MM.1S (cell line): Measurements from ENCODE around the gene QSER1.

Experiments used
- DNase-seq: peaks from one replicate; pipeline ENCODE4 v3.0.0-alpha.2; 2015
- H2AFZ ChIP-seq: fragments of 300-600 bp; sonication (generic); 2 replicates; pipeline ENCODE4 v1.6.0; 2016; ENCODE audit warnings: antibody characterized with exemption, low read length
- H3F3A ChIP-seq: fragments of 300-600 bp; sonication (generic); 2 replicates; pipeline ENCODE4 v1.6.1; 2016; ENCODE audit warnings: mild to moderate bottlenecking, antibody characterized with exemption, low read length, moderate library complexity, mixed read lengths; ENCODE audit not compliant: insufficient read depth
- H3K27ac ChIP-seq: fragments of 300-600 bp; sonication (generic); 2 replicates; pipeline ENCODE4 v1.5.1; 2016; ENCODE audit warnings: mild to moderate bottlenecking, low read length
- H3K27me3 ChIP-seq: fragments of 300-600 bp; sonication (generic); replicated peaks from 2 replicates; pipeline ENCODE4 v1.6.0; 2016; ENCODE audit warnings: low read length; ENCODE audit not compliant: insufficient read depth
- H3K36me3 ChIP-seq: fragments of 300-600 bp; sonication (generic); replicated peaks from 2 replicates; pipeline ENCODE4 v1.6.1; 2016; ENCODE audit warnings: mild to moderate bottlenecking, low read length, mixed read lengths; ENCODE audit not compliant: insufficient read depth
- H3K4me1 ChIP-seq: fragments of 300-600 bp; sonication (generic); 2 replicates; pipeline ENCODE4 v1.6.1; 2016; ENCODE audit warnings: low read length, mixed read lengths
- H3K4me2 ChIP-seq: fragments of 300-600 bp; sonication (generic); 2 replicates; pipeline ENCODE4 v1.6.0; 2016; ENCODE audit warnings: low read depth, low read length
- H3K4me3 ChIP-seq: fragments of 300-600 bp; sonication (generic); 2 replicates; pipeline ENCODE4 v1.5.1; 2016; ENCODE audit warnings: low read length, mixed read lengths
- H3K79me2 ChIP-seq: fragments of 300-600 bp; sonication (generic); 2 replicates; pipeline ENCODE4 v1.6.1; 2016; ENCODE audit warnings: mixed run types, low read length, mixed read lengths
- H3K9ac ChIP-seq: fragments of 300-600 bp; sonication (generic); 2 replicates; pipeline ENCODE4 v1.6.1; 2016; ENCODE audit warnings: low read length, mixed read lengths
- H3K9me2 ChIP-seq: fragments of 300-600 bp; sonication (generic); replicated peaks from 2 replicates; pipeline ENCODE4 v1.6.1; 2016; ENCODE audit warnings: mild to moderate bottlenecking, low read length, mixed read lengths; ENCODE audit not compliant: insufficient read depth
- H3K9me3 ChIP-seq: fragments of 300-600 bp; sonication (generic); replicated peaks from 2 replicates; pipeline ENCODE4 v1.6.1; 2016; ENCODE audit warnings: mild to moderate bottlenecking, low read length, mixed read lengths; ENCODE audit not compliant: insufficient read depth
- H4K20me1 ChIP-seq: fragments of 300-600 bp; sonication (generic); 2 replicates; pipeline ENCODE4 v1.6.1; 2016; ENCODE audit warnings: mild to moderate bottlenecking, low read length, moderate library complexity, mixed read lengths; ENCODE audit not compliant: insufficient read depth
- EZH2 ChIP-seq: fragments of 300-600 bp; sonication (generic); optimal IDR thresholded peaks from 2 replicates; pipeline ENCODE3; 2017; ENCODE audit warnings: low read depth, mild to moderate bottlenecking, antibody characterized with exemption, low read length, mixed read lengths
- EZH2phosphoT487 ChIP-seq: fragments of 300-600 bp; sonication (generic); IDR thresholded peaks from 2 replicates; pipeline ENCODE4 v1.6.1; 2018; ENCODE audit warnings: antibody characterized with exemption, low read length
- TF ChIP-seq, protein P1 (sequence below): fragments of 300-600 bp; sonication (generic); IDR thresholded peaks from 2 replicates; pipeline ENCODE4 v1.5.1; 2016; ENCODE audit warnings: antibody characterized with exemption, low read length, mixed read lengths

The QSER1 gene

DNA sequence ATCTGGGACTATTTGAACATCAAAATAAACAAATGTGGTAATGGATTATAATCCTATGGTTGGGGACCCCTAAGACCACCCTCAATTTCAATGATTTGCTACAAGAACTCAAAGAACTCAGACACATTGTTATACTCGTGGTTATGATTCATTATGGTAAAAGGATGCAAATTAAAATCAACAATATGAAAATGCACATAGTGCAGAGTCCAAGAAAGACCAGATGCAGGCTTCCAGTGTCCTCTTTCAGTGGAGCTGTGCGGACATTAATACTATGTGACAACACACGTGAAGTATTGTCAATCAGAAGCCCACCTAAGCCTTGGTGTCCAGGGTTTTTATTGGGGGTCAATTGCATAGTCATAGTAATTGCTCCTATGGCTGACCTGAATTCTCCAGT is 9.2 kb upstream of the QSER1 start:
- Histone ChIP-seq H4K20me1 (no peaks in the 10 kb centered on the region), H3K4me2 (no peak overlapping the region), H3K27ac (no peak overlapping the region), H3K9me2 (no peaks in the 10 kb centered on the region), H3K27me3 (no peaks in the 10 kb centered on the region), H3K4me1 (no peaks in the 10 kb centered on the region), H3K9ac (no peak overlapping the region), H3F3A (no peaks in the 10 kb centered on the region), H3K9me3 (no peaks in the 10 kb centered on the region), H3K4me3 (no peak overlapping the region), H3K36me3 (no peaks in the 10 kb centered on the region), H3K79me2 (no peaks in the 10 kb centered on the region), H2AFZ (no peak overlapping the region)
- DNase-seq, result no peak
- TF ChIP-seq, protein P1, sequence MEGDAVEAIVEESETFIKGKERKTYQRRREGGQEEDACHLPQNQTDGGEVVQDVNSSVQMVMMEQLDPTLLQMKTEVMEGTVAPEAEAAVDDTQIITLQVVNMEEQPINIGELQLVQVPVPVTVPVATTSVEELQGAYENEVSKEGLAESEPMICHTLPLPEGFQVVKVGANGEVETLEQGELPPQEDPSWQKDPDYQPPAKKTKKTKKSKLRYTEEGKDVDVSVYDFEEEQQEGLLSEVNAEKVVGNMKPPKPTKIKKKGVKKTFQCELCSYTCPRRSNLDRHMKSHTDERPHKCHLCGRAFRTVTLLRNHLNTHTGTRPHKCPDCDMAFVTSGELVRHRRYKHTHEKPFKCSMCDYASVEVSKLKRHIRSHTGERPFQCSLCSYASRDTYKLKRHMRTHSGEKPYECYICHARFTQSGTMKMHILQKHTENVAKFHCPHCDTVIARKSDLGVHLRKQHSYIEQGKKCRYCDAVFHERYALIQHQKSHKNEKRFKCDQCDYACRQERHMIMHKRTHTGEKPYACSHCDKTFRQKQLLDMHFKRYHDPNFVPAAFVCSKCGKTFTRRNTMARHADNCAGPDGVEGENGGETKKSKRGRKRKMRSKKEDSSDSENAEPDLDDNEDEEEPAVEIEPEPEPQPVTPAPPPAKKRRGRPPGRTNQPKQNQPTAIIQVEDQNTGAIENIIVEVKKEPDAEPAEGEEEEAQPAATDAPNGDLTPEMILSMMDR, result no peak
- TF ChIP-seq EZH2, result no peak

DNA sequence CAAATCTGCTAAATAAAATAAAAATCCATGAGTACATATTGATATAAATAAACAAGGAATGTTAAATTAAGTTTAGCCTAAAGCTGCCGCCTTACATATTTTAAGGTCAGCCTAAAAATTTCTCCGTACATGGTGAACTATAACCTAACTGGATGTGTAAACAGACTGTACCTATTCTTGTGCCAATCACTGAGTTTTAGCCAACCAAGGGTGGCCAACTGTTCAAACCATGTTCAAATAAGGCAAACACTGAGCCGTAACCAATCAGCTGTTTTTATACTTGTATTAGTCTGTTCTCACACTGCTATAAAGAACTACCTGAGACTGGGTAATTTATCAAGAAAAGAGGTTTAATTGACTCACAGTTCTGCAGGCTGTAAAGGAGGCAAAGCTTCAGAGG is 8.6 kb upstream of the QSER1 start:
- no peak overlapping the region for H3K4me2 ChIP-seq
- H3K36me3 ChIP-seq, result no peaks in the 10 kb centered on the region
- no peaks in the 10 kb centered on the region for H3K9me3 ChIP-seq
- no peaks in the 10 kb centered on the region for H3K9me2 ChIP-seq
- no peaks in the 10 kb centered on the region for H3K79me2 ChIP-seq
- no peak overlapping the region for H3K4me3 ChIP-seq
- no peak overlapping the region for H3K27ac ChIP-seq
- H3K9ac ChIP-seq, result no peak overlapping the region
- no peak overlapping the region for H2AFZ ChIP-seq
- H4K20me1 ChIP-seq, result no peaks in the 10 kb centered on the region
- DNase-seq, result no peak
- H3K4me1 ChIP-seq, result no peaks in the 10 kb centered on the region
- H3K27me3 ChIP-seq, result no peaks in the 10 kb centered on the region
- TF ChIP-seq EZH2phosphoT487, result no peak
- TF ChIP-seq, protein P1, result no peak
- TF ChIP-seq EZH2, result no peak
- no peaks in the 10 kb centered on the region for H3F3A ChIP-seq

DNA sequence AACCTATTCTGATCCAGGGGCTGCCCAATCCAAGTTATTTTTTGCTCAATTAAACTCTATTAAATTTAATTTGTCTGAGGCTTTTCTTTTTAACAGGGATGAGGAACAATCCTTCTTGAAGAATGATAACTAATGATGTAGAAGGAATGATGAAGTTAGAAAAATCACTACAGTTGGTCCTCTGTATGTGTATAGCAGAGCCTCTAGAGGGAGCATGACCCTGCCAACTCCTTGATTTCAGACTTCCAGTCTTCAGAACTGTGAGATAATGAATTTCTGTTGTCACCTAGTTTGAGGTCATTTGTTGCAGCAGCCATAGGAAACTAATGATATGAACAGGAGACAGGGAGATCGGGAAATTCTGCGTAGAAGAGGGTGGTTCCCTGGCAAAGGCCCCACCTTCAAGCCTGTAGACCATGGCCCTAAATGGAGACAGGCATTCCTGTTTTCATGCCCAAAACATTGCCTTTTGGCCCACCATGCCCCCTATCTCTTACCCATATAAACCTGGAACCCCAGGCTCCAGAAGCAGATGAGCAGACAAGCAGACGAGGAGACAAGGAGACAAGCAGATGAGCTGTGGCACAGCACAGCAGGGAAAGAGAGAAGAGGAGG is 7.7 kb upstream of the QSER1 start:
- no peak for TF ChIP-seq EZH2
- TF ChIP-seq, protein P1, result peak; percentile 50
- no peak overlapping the region for H3K27ac ChIP-seq
- no peaks in the 10 kb centered on the region for H3K27me3 ChIP-seq
- no peaks in the 10 kb centered on the region for H4K20me1 ChIP-seq
- peak; percentile 28 for DNase-seq
- H3K4me1 ChIP-seq, result no peaks in the 10 kb centered on the region
- H3K4me3 ChIP-seq, result no peak overlapping the region
- H3K36me3 ChIP-seq, result no peaks in the 10 kb centered on the region
- no peaks in the 10 kb centered on the region for H3K9me2 ChIP-seq
- no peaks in the 10 kb centered on the region for H3F3A ChIP-seq
- H3K9me3 ChIP-seq, result no peaks in the 10 kb centered on the region
- H3K79me2 ChIP-seq, result no peaks in the 10 kb centered on the region
- no peak overlapping the region for H2AFZ ChIP-seq
- no peak overlapping the region for H3K9ac ChIP-seq
- no peak overlapping the region for H3K4me2 ChIP-seq
